T-helper 2 cell (primary cell): Measurements from ENCODE around the gene PTPRG.

Experiments
- DNase-seq, 5 experiments: peaks; one replicate each; pipeline versions ENCODE4 v3.0.0 to v3.0.0-alpha.2; 2012 to 2022

The PTPRG gene

DNA sequence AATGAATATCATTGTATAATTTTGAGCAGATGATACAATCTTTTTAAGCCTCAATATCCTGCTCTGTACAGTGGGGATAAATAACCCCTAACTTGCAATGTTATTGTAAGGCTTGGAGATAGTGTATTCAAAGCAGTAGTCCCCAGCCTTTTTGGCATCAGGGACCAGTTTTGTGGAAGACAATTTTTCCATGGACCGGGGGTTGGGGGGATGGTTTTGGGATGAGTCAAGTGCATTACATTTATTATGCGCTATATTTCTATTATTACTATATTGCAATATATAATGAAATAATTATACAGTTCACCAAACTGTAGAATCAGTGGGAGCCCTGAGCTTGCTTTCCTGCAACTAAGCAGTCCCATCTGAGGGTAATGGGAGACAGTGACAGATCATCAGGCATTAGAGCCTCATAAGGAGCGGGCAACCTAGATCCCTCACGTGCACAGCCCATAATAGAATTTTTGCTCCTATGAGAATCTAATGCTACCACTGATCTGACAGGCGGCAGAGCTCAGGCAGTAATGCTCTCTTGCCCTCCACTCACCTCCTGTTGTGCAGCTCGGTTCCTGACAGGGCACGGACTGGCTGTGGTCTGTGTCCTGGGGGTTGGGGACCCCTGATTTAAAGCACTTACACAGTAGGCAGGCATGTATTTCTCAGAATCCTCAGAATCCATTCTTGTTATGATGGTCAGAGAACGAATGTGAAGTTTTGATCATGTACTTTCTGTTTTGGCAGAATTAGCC is 102.2 kb downstream of the PTPRG start:
- no peak for DNase-seq

DNA sequence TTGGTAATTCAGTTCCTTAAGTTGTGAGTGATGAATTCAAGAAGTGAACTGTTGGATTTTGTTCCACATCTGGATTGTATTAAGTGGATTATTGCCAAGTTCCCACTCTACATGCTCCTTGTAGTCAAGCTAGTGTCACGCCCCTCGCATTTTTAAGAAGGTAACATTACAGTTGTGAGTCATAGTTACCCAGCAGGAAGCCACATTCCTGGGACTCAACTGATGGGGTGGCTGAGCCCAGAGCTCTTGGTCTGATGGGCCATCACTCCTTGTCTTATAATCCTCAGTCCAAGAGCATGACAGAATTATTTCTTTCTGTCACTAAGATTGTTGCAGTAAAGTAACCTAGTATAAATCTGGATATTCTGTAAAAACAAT is 102.7 kb downstream of the PTPRG start:
- no peak for DNase-seq

DNA sequence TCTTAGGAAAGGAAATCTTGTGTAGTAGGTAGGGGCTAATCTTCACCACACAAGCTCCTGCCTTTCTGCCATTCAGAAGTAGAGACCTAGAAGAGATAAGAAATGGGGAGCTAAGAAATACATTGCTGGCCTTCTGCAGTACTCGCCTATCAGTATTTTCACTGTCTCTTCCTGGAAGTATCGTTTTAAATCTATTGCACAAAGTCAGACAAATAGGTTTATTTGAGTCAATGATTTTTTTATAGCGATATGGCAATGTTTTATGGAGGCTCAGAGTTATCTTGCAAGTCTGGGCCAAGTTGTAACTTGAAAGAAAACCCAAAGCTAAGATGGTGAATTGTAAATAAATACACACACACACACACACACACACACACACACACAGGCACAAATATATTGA is 103.8 kb downstream of the PTPRG start:
- no peak for DNase-seq

DNA sequence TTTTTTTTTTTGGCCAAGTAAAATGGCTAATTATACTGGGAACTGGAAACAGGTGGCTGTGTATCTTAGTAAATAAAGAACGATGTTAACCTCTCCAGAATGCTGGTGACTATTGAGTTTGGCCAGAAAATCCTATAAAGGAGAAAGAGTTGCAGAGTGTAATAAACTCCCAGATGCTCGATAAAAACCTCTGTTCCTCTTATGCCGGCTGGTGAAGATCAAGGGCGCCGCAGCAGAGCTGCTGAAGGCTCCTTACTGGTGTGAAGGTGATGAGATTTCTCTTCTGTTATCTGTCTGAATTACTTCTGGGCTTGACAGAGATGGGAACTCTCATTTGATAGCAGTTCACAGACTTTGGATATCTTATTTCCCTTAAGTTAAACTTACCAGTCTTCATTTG is 104.6 kb downstream of the PTPRG start:
- no peak for DNase-seq

DNA sequence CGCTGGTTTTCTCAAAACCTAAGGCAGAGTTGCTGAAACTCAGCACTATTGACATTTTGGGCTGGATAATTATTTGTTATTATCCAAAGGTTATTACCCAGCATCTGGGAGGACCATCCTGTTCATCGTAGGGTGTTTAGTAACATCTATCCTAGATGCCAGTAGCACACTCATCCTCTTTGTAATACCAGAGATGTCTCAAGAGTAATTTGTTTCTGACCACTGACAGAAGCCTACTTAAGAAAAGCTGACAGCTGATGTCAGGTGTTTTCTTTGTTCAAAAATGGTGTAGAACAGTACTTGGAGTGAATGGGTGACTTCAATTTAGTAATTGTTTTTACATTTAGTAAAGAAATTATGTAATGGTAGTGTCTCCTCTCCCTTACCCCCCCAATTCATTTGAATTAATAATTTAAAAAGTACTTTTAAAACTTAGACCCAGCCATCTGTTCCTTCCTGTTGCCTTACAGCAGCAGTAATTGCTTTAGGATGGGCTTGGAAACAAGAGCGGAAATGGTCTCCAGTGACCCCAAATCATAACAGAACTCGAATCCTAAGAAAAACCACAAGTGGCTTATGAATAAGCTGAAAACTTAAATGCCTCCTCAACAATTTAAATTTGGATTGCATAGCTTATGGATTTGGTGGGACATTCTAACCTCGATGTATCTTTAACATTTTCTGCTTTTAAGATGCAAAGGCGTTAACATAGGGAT is 105.4 kb downstream of the PTPRG start:
- DNase-seq, result peak in 1 of 5 experiments; percentile 17

DNA sequence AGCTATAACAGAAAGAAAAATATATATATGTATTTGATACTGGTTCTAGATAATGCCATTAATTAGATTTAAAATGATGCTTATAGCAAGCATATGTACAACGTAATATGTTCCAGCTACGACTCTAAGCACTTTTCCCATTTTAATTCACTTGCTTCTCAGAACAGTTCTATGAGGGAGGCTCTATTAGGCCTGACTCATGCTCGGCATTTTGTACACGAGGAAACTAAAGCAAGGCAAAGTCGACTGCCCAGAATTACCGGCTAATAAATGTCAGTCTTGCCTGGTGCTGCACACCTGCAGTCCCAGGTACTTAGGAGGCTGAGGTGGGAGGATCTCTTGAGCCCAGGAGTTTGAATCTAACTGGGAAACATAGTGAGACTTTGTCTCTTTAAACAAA is 106.0 kb downstream of the PTPRG start:
- no peak for DNase-seq

DNA sequence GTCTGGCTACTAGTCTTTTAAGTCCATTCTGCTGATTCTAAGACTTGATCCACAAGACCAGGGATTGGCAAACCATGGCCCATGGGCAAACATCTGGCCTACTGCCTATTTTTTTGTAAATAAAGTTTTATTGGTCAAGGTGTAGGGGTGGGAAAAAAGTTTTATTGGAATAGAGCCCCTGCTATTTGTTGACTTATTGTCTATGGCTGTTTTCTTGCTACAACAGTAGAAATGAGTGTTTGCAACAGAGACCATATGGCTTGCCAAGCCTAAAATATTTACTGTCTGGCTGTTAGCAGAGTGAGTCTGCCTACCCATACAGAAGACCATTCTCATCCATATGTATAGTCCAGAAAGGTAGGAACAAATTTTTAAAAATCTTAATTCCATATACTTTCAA is 106.4 kb downstream of the PTPRG start:
- no peak for DNase-seq

DNA sequence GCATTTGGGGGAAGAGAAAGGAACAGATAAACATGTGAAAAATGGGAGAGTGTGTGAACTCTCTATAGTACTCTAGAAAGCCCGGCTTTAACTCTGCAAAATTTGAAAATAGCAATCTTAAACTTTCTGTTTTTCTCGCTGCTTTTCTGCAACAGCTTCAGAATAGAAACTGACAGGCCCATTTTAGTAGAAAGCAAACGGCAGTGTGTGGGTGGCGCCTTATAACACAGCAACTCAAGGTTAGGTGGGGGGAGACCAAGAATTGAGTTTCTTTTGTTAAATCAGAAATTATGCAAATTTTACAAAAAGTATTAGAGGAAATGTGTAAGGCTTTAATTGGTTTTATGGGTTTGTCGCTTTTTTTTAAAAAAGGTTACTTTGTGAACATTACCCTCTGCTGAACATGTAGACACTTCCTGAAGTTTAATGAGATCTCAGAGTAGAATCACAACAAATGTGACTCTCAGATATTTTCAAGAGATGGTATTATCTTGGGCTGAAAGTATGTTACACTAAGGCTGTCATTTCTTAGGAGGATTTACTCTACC is 107.0 kb downstream of the PTPRG start:
- no peak for DNase-seq

DNA sequence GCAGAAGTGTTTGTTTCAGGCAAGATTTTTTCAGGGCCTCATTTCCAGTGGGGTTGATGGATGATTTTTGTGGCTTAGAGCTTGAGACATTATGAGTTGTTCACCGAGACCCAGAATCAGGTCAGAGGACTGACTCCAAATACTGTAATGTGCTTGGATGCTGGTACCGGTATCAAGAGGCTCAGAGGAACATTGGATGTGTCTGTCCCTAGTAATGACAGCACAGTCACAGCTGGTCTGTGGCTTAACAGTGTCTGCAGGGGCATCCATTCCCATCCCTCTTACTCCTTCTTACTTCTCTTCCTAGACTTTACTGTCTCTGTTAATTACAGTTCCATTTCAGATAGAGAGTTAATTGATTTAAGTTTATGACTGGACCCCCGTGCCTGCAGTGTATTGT is 107.8 kb downstream of the PTPRG start:
- no peak for DNase-seq

DNA sequence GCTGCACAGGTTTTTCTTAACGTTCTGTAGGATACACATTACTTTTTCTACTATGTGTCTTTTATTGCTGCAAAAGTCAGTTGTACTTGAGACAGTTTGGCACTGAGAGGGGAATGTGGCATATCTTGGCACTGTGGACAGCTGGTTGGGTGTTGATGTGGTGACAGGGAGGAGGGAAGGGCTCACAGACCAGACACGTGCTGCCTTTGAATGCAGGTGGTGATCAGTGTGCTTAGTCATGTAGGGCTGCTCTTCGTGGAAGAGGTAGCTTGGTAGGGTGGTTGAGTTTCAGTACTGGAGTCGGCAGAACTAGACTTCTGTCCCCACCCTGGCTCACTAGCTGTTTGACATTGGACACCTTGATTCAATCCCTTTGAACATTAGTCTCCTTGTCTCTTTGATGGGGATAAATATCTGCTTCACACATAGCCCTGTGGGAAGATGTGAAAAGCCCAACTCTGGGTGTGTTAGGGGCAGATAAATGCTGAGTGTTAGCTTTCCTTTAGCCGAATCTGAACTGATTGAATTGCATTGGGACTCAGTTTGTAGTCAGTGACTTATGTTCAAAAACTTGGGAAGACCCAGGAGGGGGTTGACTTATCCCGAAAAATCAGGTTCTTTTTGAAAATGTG is 108.4 kb downstream of the PTPRG start:
- peak in 1 of 5 experiments; percentile 40 for DNase-seq

DNA sequence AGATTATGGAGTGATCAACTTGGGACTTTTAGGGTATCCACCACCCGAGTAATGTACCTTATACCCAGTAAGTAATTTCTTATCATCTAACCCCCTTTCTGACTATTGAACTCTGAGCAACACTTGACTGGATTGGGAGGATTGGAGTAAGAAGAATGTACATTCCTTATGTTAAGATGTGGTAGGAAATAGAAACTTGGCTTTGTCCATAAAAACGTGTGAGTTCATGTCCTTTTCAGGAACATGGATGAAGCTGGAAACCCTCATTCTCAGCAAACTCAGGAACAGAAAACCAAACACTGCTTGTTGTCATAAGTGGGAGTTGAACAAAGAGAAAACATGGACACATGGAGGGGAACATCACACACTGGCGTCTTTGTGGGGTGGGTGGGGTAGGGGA is 112.3 kb downstream of the PTPRG start:
- DNase-seq, result no peak

DNA sequence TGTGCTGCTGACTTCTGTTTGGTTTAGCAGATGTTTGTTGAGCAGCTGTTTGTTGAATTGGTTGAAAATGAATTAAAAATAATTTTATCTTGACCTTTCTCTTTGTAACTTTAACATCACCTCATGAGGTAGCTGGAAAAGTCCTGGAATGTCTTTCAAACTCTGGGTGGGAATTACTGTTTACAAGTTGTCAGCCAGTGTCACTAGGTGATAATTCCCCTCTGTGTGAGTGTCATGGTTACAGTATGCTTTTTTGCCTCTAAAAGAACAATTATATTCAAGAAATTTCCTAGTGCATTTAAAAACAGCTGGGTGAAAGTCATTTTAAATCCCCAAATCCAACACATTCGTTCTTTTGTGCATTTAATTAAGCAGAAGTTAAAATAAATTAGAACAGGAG is 113.2 kb downstream of the PTPRG start:
- DNase-seq, result no peak

DNA sequence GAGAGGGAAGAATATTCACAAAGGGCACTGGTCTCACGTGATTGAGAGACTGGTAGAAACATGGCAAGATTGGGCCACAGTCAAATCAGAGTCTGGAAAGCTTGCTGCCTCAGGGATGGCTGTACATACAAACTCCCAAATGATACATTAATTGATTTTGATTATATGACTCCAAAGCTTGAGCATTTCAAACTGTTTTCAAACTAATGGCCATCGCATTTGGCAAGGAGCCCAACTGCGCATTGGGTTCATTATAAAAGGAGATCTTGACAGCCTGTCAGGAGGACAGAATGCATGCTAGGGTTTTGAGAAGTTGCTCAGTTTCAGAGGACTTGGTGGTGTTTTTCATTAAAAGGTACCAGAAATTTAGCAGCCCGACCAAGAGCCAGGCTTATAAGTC is 117.7 kb downstream of the PTPRG start:
- DNase-seq, result no peak

DNA sequence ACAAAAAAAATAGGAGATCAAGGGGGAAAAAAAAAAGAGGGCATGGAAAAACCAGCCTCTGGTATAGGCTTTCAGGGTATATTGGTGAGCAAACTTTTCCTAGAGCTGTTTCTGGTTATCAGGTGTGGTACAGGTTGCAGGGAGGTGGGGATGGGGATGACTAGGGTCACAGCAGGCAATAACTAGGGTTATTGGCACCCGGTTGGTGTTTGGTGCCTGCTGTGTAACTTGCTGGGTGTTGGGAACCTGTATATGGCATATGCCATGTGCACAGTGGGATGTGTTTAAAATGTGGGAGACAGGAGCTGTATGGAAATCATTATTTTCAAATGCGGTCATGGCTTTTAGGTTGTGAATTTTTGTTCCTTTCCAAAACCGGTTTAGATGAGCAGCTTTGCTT is 119.2 kb downstream of the PTPRG start:
- DNase-seq, result no peak

DNA sequence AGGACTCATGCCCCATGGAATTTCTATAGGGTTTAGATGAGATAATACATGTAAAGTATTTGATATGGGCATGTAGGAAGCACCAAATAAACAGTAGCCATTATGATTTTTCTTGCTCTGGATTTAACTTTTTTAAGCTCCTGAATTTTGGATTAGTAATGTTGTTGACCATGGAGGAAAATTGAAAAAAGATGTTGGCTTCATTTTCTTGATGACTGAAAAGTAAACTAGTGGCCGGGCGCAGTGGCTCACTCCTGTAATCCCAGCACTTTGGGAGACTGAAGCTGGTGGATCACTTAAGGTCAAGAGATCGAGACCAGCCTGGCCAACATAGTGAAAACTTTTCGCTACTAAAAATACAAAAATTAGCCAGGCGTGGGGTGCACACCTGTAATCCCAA is 120.3 kb downstream of the PTPRG start:
- DNase-seq, result no peak

DNA sequence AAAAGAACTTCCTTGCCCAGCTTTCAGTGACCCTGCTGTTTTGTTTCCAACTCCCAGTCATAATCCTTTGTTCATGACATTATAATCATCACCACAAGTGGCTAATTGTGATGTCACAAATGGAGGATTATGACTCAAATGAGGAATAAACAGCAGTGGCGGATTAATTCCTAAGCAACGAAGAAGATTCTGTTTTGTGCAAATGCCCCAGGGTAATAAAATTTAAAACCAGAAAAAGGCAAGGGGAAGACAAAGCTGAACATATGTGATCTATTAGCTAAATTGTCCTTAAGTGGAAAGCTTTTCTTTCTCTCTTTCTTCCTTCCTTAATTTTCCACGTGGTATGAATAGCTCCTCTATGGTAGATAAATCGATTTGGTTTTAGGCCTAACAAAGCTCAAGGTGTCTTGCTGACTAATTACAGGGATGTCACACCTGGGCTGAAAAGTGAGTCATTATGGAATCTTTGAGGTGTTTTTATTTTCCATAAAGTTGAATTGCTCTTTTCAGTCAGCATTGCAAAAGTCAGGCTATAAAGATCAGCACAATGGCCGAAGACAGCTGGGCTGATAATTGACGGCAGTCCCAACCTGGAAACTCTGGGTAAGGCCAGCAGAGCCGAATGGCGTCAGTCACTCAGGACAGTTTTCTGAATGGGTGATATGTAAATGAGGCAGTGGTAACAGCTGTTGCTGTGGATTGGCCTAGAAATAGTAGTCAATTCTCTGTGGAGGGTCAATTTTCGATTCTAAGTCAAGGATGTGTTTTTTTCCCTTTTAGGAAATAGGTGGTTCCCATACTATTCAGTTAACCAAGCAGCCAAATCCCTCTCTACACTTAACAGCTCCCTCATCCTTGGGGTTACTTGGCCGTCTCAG is 121.5 kb downstream of the PTPRG start:
- no peak for DNase-seq

DNA sequence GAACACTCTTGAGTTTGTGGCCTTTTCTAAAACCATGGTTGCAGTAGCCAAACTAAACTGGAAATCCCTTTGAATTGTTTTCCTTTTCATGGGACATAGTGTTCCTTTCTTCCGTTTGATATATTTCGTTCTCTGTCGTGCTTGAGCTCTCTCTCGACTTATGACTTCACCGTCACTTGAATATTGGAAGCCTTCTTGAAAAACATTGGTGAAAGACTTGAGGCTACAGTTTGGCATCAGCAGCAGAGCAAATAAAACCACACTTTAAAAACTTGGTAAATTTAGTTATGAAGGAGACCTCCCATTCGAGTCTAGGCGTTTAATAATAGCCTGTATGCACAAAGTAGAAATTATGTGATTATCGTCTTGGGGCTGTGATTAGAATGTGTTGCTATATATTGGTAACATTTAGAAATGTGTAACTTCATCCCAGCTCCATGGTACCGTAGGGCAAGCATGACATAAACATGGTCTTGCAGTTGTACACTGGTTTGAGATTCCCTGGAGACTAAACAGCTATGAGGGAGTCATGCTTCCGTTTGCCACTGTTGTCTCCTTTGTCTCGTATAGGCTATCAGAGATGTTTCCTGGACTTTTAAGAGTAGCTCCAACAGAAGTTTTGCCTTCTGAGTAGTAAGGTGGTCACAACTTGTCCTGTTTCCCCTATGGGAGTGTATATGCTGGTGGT is 122.3 kb downstream of the PTPRG start:
- no peak for DNase-seq

DNA sequence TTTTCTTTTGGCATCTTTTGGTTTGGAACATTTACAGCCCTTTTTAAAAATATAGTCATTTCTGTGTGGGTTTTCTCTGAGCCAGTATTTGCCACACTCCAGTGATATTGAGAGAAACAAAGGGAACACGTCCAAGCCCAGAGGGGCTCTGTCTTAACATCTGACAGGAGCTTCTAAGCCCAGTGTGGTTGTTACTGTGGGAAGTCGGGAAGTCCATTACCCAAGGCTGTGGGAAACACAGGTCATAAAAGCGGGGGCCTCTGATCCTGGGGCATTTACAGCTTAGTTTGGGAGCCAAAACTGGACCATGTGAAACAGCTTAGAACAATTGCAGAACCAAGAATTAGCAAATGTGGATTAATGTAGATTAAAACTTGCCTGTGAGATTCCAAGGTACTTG is 123.0 kb downstream of the PTPRG start:
- DNase-seq, result no peak

DNA sequence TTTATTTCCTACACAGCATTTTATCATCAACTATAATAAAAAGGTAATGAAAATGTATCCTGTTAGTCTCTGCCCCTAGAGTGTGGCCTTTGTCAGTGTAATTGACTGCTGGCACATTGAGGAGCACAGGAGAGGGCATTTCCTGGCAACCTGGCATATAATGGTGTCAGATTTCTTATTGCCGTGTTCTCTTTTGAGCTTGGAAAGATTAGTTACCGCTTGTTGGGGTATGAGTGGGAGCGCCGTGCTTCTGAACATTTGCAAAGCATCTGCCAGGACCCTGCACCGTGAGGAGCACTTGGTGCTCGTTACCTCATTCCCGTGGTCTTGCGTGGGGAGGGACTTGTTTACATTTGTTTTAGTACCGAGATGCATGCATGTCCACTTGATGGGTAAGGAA is 124.4 kb downstream of the PTPRG start:
- no peak for DNase-seq

DNA sequence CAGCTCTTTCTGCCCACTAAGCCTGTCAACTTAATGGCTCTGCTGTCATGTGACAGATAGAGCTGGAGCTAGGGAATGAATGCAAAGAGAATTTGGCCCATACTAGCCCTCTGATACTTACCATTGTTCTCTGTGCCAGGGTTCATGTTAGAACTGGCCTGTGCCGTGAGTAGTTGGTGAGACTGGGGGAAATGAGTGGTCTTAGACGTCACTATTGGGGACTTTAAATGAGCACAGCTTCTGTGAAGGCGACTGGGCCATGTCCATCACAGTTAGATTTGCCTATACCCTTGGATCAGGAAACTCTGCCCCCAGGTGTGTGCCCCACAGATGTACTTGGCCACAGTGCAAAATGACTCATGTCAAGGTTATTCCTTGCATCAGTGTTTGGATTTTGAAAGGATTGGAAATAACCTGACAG is 124.9 kb downstream of the PTPRG start:
- DNase-seq, result no peak

DNA sequence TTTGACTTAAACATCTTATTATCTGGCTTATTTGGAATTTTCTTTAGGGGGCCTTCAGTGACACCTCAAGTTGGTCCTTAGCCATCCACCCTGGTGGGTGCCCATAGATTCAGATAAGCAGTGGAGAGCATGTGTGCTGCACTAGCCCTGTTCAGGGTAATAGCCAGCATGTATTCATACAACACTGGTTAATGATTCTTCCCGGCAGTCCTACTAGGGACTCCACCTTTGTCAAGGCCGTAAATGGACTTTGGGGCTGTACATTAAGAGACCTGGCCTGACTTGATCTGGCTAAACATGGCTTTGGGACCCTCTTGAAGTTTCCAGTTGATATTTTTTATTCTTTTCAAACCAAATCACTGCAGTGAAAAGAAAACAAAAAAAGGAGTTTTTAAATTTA is 125.8 kb downstream of the PTPRG start:
- DNase-seq, result no peak

DNA sequence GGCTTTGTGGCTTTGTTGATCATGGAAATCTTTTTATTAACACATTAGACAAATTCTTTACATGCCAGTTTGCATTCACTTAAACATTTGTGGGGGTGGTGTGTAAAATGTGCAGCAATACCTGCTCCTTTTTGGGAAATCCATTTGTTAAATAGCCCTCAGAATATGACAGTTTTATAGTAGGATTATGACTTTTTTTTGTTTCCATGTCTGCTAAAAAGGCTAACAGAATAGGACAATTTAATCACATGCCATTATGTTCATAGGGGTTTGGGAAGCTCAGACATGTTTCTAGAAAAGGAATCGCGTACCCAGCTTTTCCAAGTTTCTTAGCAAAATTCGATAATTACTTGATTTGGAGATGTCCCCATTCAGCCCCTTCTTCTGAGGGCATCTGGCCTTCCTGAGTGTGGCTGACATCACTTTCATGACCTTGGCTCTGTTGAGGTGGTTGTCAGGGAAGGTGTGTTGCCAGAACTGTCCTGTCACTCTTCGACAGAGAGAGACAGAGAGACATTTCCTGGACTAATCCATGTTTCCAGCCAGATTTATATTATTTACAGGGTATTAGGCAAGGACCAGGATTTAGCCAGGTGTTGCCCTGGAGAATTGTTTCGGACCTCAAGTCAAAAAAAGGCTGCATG is 126.4 kb downstream of the PTPRG start:
- no peak for DNase-seq
